Erythroblast (primary cell): ENCODE measurements around the gene ITPR1.

Source experiments
- DNase-seq, 2 experiments: peaks; one replicate each; lab custom pipeline; 2025; lab: John Stamatoyannopoulos, UW
- GATA1 ChIP-seq: IDR thresholded peaks from 2 replicates; pipeline ENCODE4 v1.6.1; 2011; ENCODE audit warnings: low read depth, mild to moderate bottlenecking, control low read depth, low read length, moderate library complexity
- POLR2A ChIP-seq: IDR thresholded peaks from 2 replicates; pipeline ENCODE4 v1.6.1; 2011; ENCODE audit warnings: mild to moderate bottlenecking, low read length

Gene ITPR1

DNA sequence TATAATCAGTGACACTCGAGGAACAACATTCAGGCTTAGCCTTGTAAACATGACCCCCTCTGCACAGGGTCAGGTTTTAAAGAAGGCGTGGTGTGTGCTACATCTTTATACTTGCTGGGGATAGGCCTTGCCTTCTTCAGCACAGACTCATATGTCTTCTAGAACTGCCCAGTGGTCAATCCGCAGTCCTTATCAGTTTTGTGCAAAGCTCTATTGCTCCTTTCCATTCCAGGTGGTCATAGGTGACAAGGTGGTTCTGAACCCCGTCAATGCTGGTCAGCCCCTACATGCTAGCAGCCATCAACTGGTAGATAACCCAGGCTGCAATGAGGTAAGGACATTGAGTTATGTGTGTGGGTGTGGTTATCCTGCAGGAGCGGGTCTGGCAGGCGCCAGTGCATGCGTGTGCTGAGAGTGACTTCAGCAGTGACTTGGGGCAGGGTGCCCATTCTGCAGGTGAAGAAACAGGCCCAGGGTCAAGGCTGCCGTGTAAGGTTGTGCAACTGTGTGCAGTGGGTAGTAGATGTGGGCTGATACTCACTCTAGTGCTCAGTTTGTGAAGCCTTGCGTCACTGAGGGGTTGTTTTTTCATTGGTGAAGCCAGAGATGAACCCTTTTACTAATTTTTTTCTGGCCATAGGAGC lies 150.9 kb downstream of the ITPR1 start:
- DNase-seq = peak in 1 of 2 experiments; percentile 56
- TF ChIP-seq POLR2A = no peak

DNA sequence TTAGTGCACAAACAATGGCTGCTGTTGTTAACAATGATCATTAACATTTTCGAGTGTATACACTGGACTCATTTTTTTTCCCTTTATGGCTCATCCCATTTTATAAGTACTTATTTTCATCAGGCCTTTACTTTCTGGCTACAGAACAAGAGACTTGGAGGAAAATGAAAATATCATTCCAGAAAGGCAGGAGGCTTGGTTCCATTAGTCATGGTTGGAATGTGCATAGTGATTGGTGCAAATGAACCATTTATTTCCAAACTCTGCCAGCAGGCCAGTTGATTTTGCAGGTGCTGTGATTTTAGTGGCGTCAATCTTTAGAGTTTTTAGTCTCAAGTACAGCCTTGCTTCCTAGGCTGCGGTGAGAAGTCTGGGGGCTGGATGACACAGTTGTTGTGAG lies 151.8 kb downstream of the ITPR1 start:
- TF ChIP-seq GATA1 (no peak), POLR2A (no peak)
- DNase-seq = no peak

DNA sequence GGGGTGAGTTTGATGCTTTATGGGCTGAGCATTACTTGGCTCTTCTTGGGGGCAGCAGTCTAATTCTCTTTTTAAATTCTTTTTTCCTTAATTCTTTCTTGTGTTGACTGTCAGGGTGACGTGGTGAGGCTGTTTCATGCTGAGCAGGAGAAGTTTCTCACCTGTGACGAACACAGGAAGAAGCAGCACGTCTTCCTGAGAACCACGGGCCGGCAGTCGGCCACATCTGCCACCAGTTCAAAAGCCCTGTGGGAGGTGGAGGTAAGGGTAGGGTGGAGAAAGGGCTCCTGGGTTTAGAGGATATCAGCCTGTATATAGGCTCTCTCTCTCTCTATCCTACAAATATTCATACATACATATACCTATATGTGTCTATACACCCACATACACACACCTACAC lies 152.3 kb downstream of the ITPR1 start:
- no peak for DNase-seq
- no peak for TF ChIP-seq GATA1
- no peak for TF ChIP-seq POLR2A

DNA sequence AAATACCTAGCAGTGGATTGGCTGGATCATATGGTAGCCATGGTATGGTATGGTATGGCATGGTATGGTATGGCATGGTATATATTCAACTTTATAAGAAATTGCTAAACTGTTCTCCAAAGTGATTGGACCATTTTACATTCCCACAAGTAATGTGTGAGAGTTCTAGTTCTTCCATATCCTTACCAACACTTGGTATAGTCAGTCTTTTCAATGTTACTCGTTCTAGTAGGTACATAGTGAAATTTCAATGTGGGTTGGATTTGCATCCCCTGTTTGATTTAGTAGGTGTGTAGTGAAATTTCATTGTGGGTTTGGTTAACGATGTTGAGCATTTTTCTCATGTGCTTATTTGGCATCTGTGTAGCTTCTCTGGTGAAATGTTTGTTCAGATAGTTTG lies 154.3 kb downstream of the ITPR1 start:
- DNase-seq = no peak
- TF ChIP-seq GATA1 = no peak
- no peak for TF ChIP-seq POLR2A

DNA sequence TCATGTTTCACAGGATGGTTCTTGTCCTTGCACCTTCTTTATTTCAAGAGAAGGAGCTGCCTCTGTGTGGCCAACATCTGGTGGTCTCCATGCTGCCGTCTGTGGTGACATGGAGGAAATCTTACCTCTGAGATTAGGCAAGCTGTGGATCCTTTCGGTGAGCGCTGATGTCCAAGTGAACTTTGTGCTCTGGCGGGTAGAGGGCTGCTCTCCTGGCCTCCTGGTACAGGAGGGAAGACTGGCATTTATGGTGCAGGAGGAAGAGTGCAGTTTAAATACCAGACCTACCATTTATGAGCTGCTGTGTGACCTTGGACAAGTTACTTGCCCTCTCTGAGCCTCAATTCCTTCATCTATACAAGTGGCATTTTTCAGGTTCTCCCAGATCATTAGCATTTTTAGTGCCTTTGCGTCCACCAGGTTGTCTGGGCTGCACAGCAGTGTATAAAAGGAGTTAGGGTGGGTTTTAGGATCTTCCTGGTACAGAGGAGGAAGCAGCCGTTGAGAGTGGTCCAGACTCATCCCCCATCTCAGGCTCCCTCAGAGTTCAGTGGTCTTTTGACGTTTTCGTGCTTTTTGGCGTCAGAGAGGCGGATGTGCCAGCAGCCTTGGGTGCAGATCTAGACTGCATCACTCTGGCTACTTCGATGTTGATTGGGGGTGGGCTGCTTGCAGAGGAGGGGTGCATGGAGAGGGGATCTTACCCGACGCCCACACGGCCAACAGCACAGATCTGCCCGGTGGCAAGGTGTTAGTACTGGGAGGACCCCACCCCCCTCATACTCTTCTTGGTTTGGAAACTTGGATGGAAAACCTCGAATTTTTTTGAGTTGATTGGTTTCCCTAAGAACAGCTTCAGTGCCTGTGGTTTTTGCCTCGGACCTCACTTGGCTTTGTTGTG lies 162.2 kb downstream of the ITPR1 start:
- no peak for TF ChIP-seq GATA1
- TF ChIP-seq POLR2A = no peak
- DNase-seq = no peak

DNA sequence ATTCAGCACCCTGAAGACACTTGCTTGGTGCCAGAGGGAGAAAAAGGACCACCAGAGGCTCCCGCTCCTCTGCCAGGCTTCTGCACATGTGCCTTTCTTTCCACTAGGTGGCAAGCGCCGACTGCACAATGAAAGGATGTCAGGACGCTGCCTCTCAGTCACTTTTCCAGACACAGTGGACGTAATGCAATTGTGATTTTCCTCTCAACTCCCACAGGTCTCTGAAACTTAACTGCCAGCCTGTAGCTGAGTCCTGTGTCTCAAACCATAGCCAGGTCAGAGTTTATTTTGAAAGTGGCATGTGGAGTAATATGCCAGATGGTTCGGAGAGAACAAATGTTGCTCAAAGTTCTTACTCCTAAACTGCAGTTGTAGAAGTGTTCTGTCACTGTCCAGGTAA lies 162.9 kb downstream of the ITPR1 start:
- peak; percentile 27 to 43 for DNase-seq

GRCh38 chr3:4656626-4657328 lies 163.6 kb downstream of the ITPR1 start:
- no peak for DNase-seq
- TF ChIP-seq POLR2A (no peak), GATA1 (no peak)

More for the DNA sequence above, 162.9 kb downstream of the ITPR1 start:
- TF ChIP-seq POLR2A (no peak), GATA1 (no peak)

DNA sequence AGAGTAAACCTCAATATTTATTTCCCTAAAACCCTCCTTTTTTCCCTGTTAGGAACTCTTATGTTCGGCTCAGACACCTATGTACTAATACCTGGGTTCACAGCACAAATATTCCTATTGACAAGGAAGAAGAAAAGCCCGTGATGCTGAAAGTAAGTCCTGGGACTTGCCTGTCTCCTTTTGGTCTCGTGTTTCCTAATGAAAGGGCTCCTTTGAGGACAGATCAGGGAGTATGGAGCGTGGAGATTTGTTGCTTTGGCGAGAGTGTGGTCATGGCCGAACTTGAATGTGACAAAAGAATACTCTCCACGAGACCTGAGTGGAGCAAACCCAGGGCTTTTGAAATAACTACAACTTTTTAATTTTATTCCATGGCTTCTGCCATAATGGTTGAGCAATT lies 167.8 kb downstream of the ITPR1 start:
- TF ChIP-seq POLR2A (no peak), GATA1 (no peak)
- DNase-seq = no peak

DNA sequence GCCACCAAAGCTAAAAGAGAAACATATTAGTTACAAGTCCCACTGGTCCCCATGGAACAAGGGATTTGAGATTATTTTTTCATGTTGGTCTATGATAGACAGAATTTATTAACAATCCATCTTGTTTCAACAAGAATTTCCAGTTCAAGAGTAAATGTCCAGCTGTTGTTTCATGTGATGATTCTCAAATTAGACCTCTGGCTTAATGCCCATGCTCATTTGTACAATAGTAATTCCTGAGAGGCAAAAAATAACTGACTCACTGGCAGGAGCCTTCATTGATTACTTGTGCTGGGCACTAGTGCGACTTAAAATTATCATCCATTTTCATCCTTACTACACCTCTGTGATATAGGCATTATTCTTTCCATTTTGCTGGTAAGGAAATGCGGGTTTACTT lies 171.3 kb downstream of the ITPR1 start:
- TF ChIP-seq GATA1 (no peak), POLR2A (no peak)

DNA sequence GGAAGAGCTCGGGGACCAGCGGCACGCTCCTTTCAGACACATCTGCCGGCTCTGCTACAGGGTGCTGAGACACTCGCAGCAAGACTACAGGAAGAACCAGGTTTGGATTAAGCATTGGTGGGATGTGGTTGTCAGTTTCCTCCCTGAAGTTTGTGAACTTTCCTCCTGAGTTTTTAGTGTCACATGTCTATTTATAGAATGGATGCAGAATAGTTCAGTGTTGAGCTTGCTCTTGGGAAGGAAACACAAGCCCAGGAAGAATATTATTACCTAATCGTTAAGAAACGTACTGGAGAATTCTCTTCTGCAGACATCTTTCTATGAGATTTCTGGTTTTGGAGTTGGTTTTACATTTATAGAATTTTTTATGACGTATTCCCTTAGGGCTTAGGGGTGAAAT lies 172.0 kb downstream of the ITPR1 start:
- no peak for DNase-seq
- TF ChIP-seq POLR2A (no peak), GATA1 (no peak)

More for the DNA sequence above, 171.3 kb downstream of the ITPR1 start:
- DNase-seq = no peak

- no peak for DNase-seq
- TF ChIP-seq GATA1 (no peak), POLR2A (no peak)
Observed at GRCh38 chr3:4666071-4666470, 172.9 kb downstream of the ITPR1 start.

- TF ChIP-seq GATA1 = no peak
- TF ChIP-seq POLR2A = no peak
- DNase-seq = peak; percentile 18 to 19
Observed at GRCh38 chr3:4670352-4670751, 177.2 kb downstream of the ITPR1 start.

- TF ChIP-seq GATA1 (no peak), POLR2A (no peak)
- DNase-seq = no peak
Observed at GRCh38 chr3:4672725-4673275, 179.7 kb downstream of the ITPR1 start.
